Kidney epithelial cell (primary cell): ENCODE data around the gene SPARCL1. TPM values are rescaled to one million over a fixed set of nuclear protein-coding genes. Genes with fewer than 3 reads are reported as not detected.

Experiments
- DNase-seq: peaks from one replicate; pipeline ENCODE4 v3.0.0-alpha.2; 2010; ENCODE audit warnings: low read depth
- H3K27me3 ChIP-seq: 2 replicates; pipeline ENCODE4 v1.6.0; 2011; ENCODE audit warnings: low read length; ENCODE audit not compliant: control insufficient read depth, insufficient read depth
- H3K36me3 ChIP-seq: 2 replicates; pipeline ENCODE4 v1.5.1; 2011; ENCODE audit warnings: low read length; ENCODE audit not compliant: control insufficient read depth, insufficient read depth
- H3K4me3 ChIP-seq: 2 replicates; pipeline ENCODE4 v1.5.1; 2011; ENCODE audit warnings: low read depth, mild to moderate bottlenecking, control low read depth, low read length
- total RNA-seq: library from RNA; depleted of rRNA; stranded (reverse); fragments of >200 nt; gene quantifications from 2 replicates; pipeline ENCODE4 v1.2.3, GENCODE V29; 2015
- TF ChIP-seq, protein P1 (sequence below): IDR thresholded peaks from 2 replicates; pipeline ENCODE4 v1.5.1; 2011; ENCODE audit warnings: mild to moderate bottlenecking, moderate library complexity, low read length, control low read depth, inconsistent platforms; ENCODE audit not compliant: insufficient read depth, poor library complexity, severe bottlenecking

Gene SPARCL1
- total RNA-seq, 1 donor from 2014 or later: not detected

DNA sequence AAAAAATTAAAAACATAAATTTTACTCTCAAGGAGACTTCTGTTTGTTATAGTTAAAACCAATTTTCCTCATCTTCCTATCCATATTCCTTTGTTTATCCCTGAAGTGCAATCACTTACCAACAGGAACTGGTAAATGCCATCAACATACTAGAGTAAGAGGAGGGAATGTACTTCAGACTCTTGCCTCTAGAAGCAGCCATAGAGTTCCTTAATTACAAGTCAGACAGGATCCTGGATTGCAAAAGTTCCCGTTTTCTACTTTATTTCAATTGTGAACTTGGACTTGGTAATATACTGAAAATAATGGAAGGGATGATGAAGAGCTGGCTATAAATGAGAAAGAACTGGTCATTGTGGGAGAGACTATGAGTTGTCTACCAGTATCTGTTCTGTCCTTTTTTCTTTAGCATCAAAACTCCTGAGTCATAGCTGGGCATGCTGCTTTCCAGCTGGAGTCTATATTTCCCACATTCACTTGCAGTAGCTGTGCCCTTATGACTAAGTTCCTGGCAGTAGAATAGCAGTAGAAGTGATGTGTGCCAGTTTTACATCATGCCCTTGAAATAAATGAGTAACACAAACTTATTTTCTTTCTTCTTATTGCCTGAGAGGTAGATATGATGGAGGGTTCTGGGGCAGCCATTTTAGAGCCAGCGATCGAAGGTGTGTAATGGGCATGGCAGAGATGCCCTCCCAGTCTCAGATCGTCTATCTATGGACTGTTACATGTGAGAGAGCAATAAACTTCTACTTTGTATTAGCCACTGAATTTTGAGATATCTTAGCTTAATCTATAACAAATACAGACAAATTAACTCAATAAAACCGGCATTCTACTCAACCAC, 26.8 kb upstream of the SPARCL1 start:
- peak; percentile 76 for DNase-seq
- Histone ChIP-seq H3K4me3 (no peak overlapping the region), H3K36me3 (no peaks in the 10 kb centered on the region), H3K27me3 (no peaks in the 10 kb centered on the region)
- TF ChIP-seq, protein P1, sequence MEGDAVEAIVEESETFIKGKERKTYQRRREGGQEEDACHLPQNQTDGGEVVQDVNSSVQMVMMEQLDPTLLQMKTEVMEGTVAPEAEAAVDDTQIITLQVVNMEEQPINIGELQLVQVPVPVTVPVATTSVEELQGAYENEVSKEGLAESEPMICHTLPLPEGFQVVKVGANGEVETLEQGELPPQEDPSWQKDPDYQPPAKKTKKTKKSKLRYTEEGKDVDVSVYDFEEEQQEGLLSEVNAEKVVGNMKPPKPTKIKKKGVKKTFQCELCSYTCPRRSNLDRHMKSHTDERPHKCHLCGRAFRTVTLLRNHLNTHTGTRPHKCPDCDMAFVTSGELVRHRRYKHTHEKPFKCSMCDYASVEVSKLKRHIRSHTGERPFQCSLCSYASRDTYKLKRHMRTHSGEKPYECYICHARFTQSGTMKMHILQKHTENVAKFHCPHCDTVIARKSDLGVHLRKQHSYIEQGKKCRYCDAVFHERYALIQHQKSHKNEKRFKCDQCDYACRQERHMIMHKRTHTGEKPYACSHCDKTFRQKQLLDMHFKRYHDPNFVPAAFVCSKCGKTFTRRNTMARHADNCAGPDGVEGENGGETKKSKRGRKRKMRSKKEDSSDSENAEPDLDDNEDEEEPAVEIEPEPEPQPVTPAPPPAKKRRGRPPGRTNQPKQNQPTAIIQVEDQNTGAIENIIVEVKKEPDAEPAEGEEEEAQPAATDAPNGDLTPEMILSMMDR: no peak

DNA sequence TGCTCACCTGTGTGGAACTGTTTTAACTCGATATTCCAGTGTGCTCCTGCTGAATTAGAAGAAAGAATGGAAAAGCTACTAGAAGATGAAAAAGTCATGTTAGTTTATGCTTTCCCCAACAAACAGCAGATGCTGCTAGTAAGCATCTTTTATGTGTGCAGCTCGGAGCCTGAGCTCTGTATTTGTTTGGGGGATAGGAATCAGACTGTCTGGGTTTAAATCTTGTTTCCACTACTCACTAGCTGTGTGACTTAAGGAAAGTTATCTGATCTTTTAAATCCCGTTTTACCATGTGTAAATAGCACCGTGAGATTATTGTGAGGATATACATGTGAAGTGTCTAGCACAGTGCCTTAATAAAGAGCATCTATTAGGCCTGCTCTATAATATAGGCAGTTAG, 24.0 kb upstream of the SPARCL1 start:
- no peaks in the 10 kb centered on the region for H3K27me3 ChIP-seq
- TF ChIP-seq, protein P1: no peak

DNA sequence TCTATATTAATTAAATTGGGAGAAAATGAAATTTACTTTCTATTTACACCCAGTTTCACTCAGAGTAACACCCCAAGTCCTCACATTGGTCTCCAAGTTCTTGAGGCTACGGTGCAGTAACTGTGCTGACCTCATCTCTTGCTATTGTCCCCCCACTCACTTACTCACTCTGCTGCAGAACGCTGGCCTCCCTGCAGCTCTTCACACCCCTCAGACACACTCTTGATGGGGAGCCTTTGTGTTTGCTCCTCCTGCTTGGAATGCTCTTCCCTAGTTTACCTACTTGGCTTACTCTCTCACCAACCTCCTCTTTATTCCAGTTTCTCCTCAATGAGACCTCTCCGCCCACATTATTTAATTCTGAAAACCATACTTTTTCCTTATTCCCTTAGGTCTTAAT, 22.2 kb upstream of the SPARCL1 start:
- Histone ChIP-seq H3K4me3 (no peak overlapping the region), H3K36me3 (no peaks in the 10 kb centered on the region), H3K27me3 (no peaks in the 10 kb centered on the region)
- TF ChIP-seq, protein P1: no peak
- DNase-seq: no peak

More for the DNA sequence above, 24.0 kb upstream of the SPARCL1 start:
- H3K4me3 ChIP-seq: no peak overlapping the region
- no peaks in the 10 kb centered on the region for H3K36me3 ChIP-seq
- no peak for DNase-seq

DNA sequence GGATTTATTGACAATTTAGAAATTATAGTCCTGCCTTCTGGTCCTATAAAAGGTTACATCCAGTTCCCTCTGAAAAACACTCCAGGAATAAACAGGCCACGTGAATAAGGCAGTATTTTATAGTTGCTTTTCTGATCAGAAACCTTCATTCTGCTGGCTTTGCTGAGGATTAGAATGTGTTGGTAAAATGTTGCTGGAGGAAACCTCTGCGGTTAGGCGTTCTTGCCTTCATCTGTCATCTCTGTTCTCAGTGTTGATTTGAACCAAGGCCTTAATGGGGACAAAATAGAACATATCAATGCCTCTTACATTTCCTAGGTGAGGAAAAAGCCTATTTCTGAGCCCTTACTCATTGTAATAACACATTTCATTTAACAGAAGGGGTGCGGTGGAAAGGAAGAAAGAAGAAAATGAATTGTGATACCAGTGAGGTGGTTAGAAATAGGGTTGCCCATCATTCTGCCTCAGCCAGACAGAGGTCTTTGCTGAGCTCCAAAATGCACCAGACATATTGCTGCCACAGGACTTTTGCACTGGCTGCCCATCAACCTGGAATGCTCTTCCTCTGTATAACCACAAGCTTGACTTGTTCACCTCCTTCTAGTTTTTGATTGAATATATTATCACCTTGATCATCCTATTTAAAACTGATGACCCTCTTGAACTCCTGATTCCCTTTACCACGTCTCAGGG, 18.0 kb upstream of the SPARCL1 start:
- H3K4me3 ChIP-seq: no peak overlapping the region
- no peaks in the 10 kb centered on the region for H3K36me3 ChIP-seq
- TF ChIP-seq, protein P1: no peak
- H3K27me3 ChIP-seq: no peaks in the 10 kb centered on the region
- no peak for DNase-seq

DNA sequence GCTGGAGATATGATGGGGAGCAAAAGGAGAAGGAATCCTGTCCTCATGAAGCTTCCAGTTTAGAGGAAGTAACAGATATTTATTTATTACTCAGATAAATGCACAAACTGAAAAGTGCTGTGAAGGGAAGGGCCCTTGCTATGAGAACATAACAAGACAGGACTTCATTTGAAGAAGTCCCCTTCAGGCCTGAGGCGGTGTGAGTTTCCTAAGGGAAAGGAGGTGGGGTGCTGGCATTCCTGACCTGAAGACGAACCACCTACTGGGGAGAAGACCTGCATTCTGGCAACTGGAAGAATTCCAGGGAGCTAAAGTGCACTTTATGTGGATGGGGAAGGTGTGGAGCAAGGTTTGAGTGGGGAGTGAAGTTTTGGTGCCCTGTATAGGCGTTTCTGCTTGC, 15.9 kb upstream of the SPARCL1 start:
- Histone ChIP-seq H3K27me3 (no peaks in the 10 kb centered on the region), H3K4me3 (no peak overlapping the region), H3K36me3 (no peaks in the 10 kb centered on the region)
- DNase-seq: no peak
- TF ChIP-seq, protein P1: no peak
